ENCODE measurements around the gene AMBRA1.

DNA sequence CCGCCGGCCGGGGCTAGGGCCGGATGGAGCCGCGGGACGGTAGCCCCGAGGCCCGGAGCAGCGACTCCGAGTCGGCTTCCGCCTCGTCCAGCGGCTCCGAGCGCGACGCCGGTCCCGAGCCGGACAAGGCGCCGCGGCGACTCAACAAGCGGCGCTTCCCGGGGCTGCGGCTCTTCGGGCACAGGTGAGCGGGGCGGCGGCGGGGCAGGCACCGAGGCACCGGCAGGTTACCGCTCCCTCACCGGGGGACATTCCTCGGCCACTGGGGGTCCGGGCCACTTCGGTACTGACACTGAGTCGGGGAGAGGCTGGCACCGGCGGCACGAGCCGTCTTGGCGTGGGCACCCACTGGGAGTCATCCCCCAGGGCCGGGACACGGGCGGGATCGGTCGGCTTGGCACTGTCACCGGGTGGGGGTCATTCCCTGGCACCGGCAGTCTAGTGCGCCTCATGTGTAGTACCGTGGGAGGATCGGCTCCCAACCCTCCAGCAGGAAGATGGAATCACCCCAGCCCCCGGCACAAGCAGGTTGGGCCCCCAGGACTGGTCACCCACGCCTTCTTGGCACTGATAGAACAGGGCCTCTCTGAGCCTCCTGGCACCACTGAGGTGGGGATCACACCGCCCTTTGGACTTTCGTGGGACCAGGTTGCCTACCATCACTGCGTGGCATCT, 246.0 kb downstream of the AMBRA1 start:
- TF ChIP-seq ESRRA (IDR thresholded peaks at IDR 0.05; ENCODE audit: borderline replicate concordance, low read length) (no peak), ZNF302 (CRISPR knock-in tag; IDR thresholded peaks at IDR 0.05) (no peak), CBX2 (IDR thresholded peaks at IDR 0.05; ENCODE audit: borderline replicate concordance, low read depth) (no peak), KDM5A (IDR thresholded peaks at IDR 0.05) (no peak), HDAC2 (IDR thresholded peaks at IDR 0.05) (no peak), JUNB (IDR thresholded peaks at IDR 0.05) (no peak), EHMT2 (IDR thresholded peaks at IDR 0.05; ENCODE audit: low read depth) (no peak), POLR2A (IDR thresholded peaks at IDR 0.05; ENCODE audit: low read length) (no peak), CHD4 (IDR thresholded peaks at IDR 0.05; ENCODE audit: borderline replicate concordance) (no peak), CEBPB (IDR thresholded peaks at IDR 0.05) (no peak), MAZ (IDR thresholded peaks at IDR 0.05; ENCODE audit: borderline replicate concordance, low read depth, low read length) (no peak)
- TF ChIP-seq, protein P1, sequence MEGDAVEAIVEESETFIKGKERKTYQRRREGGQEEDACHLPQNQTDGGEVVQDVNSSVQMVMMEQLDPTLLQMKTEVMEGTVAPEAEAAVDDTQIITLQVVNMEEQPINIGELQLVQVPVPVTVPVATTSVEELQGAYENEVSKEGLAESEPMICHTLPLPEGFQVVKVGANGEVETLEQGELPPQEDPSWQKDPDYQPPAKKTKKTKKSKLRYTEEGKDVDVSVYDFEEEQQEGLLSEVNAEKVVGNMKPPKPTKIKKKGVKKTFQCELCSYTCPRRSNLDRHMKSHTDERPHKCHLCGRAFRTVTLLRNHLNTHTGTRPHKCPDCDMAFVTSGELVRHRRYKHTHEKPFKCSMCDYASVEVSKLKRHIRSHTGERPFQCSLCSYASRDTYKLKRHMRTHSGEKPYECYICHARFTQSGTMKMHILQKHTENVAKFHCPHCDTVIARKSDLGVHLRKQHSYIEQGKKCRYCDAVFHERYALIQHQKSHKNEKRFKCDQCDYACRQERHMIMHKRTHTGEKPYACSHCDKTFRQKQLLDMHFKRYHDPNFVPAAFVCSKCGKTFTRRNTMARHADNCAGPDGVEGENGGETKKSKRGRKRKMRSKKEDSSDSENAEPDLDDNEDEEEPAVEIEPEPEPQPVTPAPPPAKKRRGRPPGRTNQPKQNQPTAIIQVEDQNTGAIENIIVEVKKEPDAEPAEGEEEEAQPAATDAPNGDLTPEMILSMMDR (IDR thresholded peaks at IDR 0.05) = no peak
- TF ChIP-seq, protein P2, sequence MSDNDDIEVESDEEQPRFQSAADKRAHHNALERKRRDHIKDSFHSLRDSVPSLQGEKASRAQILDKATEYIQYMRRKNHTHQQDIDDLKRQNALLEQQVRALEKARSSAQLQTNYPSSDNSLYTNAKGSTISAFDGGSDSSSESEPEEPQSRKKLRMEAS (IDR thresholded peaks at IDR 0.05) = no peak

Measured in A549 (cell line).